Mesodermal cell (in vitro differentiated cells): ENCODE results near the gene MEX3B.

Experiments
- H3K27ac ChIP-seq: 2 replicates; pipeline ENCODE4 v1.7.0; 2013; ENCODE audit warnings: mild to moderate bottlenecking, low read depth, low read length, moderate library complexity; ENCODE audit not compliant: severe bottlenecking
- H3K36me3 ChIP-seq: 2 replicates; pipeline ENCODE4 v1.7.1; 2013; ENCODE audit warnings: mild to moderate bottlenecking, low read length, moderate library complexity; ENCODE audit not compliant: control insufficient read depth, insufficient read depth
- H3K4me1 ChIP-seq: one replicate; pipeline ENCODE4 v1.7.1; 2013; ENCODE audit warnings: mild to moderate bottlenecking, low read length; ENCODE audit not compliant: insufficient read depth, control insufficient read depth, poor library complexity, severe bottlenecking
- H3K4me3 ChIP-seq: 2 replicates; pipeline ENCODE4 v1.7.0; 2013; ENCODE audit warnings: low read length, control low read depth, mild to moderate bottlenecking; ENCODE audit not compliant: insufficient read depth, poor library complexity, severe bottlenecking; ENCODE audit errors: extremely low read depth
- H3K9me3 ChIP-seq: 2 replicates; pipeline ENCODE4 v1.7.1; 2013; ENCODE audit warnings: mild to moderate bottlenecking, low read length, moderate library complexity; ENCODE audit not compliant: control insufficient read depth
- WGBS, 2 experiments: methylation state at CpG; one replicate each; pipeline ENCODE4 v1.1.5; 2013; ENCODE audit warnings: missing lambda C conversion rate in 2 of 2; ENCODE audit not compliant: insufficient coverage in 2 of 2; 5-methylcytosine and 5-hydroxymethylcytosine counted together

Gene MEX3B

DNA sequence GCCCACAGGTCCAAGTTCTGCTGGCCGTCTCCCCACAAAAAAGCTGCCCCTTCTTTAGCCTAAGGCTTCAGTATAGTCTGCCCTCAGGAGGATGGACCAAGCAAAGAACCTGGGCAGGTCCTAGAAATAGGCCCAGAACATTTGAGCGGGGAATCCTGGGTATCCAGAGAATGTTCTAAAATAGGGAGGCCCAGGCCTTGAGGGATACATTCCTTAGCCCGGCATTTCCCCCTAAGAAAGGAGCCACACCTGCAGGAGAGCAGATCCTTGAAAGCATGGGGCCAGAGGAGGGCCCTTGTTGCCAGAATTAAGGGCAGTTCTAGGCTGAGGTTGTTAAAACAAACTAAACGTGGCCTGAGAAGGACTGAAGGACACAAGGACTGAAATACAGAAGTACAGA is 20.6 kb upstream of the MEX3B start:
- Histone ChIP-seq H3K36me3 (no peaks in the 10 kb centered on the region), H3K9me3 (no peaks in the 10 kb centered on the region), H3K4me3 (no peak overlapping the region), H3K27ac (no peak overlapping the region), H3K4me1 (no peaks in the 10 kb centered on the region)
- WGBS, 2 experiments, result 94% methylated on average over 3 of the region's 4 CpGs

DNA sequence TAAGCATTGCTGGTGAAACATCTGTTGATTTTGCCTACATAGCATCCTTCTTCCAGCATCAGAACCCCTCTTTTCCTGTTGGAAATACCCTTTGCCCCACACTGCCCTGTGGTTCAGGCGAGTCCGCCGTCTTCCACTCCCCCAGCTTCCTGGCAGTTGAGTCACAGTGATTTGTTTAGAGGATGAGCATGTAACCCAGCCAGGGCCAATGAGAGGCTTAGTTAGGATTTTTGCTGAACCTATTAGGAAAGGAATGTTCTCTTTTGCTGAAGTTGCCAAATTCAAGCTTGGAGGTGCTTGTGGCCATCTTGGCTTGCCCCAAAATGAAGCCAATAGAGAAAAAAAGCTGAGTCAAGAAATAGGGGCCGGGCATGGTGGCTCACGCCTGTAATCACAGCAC is 19.0 kb upstream of the MEX3B start:
- 100% methylated on average over 1 of the region's 5 CpGs; no CpG with 5 or more reads in 1 of the 2 experiments for WGBS, 2 experiments
- Histone ChIP-seq H3K4me3 (no peak overlapping the region), H3K4me1 (no peaks in the 10 kb centered on the region), H3K36me3 (no peaks in the 10 kb centered on the region), H3K27ac (no peak overlapping the region), H3K9me3 (no peaks in the 10 kb centered on the region)

DNA sequence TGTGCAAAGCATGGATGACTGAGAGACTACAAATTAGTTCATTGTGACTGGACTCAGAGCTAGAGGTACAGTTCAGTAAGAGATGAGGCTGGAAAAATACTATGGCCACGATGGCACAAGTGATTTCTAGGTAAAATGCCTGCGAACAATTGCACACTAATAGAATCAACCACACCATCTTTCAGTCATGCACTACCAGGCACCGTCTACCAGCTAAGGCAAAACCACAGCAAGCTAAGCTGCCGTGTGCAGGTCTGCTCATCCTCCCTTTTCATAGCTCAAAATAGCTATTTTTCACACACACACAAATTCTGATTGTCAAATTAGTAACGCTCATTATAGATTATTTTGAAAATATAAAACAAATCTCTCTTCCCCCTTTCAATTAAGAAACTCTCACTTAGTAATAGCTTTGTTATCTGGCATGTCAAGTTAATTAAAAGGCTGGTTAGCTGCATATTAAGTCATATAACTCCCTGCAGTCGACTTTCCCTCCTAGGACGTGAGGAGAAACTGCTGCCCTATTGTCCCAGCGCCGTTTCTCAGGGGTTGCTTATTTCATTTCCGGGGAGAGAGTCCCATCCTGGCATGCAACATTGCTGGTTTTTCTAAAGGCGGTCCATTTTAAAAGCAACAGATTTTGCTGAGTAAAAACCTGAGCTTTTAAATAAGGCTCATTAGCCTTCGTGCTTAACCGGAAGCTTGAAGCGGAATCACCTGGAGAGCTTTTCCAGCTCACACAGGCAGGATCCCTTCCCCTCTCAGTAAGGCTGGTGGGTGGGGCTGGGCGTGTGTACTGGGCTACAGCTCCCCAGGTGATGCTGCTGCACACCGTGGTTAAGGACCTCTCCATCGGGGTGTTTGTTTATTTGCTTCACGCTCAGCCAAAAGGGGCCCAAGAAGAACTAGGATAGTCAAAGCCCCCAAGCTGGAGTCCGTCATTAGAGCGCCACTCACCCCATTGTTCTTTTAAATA is 16.9 kb upstream of the MEX3B start:
- Histone ChIP-seq H3K9me3 (no peaks in the 10 kb centered on the region), H3K4me3 (no peak overlapping the region), H3K4me1 (peaks cover 4% of the 10 kb centered on the region), H3K36me3 (no peaks in the 10 kb centered on the region), H3K27ac (no peak overlapping the region)
- WGBS, 2 experiments, result 45 to 51% methylated on average over 15 of the region's 20 CpGs

DNA sequence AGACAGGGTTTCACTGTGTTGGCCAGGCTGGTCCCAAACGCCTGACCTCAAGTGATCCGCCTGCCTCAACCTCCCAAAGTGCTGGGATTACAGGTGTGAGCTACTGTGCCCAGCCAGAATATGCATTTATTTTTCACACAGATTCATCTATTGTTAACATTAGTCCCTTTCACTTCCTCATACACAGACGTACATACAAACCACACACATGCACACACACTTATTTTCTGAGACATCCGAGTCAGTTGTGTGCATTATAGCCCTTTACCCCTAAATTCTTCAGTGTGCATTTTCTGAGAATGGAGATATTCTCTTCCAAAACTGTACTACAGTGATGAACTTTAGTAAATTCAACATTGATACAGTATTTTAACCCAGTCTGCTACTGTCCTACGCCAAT is 15.0 kb upstream of the MEX3B start:
- Histone ChIP-seq H3K9me3 (no peaks in the 10 kb centered on the region), H3K4me3 (no peak overlapping the region), H3K4me1 (peaks cover 4% of the 10 kb centered on the region), H3K36me3 (no peaks in the 10 kb centered on the region), H3K27ac (no peak overlapping the region)
- 76 to 94% methylated on average over 2 to 3 of the region's 5 CpGs for WGBS, 2 experiments

DNA sequence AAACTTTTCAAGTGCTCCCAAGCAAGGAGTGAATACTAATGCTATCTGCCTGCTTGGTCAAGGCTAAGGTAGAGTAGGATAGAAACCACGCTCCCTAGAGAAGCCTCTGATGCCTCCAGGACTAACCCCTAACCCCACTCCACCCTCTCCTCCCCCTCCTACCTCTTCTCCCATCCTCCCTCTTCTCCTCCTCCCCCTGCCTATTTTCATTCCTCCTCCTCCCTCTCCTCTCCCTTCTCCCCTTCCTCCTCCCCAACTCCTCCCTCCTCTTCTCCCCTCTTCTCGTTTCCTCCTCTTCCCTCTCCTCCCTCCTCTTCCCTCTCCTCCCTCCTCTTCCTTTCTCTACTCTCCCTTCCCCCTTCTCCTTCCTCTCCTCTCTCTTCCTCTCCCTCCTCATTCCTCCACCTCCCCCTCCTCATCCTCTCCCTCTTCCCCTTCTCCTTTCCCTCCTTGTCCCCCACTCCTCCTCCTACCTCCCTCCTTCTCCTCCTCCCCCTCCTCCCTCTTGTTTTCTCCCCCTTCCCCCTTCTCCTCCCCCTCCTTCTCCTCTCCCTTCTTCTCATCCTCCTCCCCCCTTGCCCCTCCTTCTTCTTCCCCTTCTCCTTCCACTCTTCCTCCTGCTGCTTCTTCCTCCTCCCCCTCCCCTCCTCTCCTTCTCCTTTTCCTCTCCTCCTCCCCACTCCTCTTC is 12.8 kb upstream of the MEX3B start:
- peaks cover 4% of the 10 kb centered on the region for H3K4me1 ChIP-seq
- WGBS, 2 experiments, result 17% methylated on average over 1 of the region's 2 CpGs; no CpG with 5 or more reads in 1 of the 2 experiments
- no peaks in the 10 kb centered on the region for H3K9me3 ChIP-seq
- no peak overlapping the region for H3K4me3 ChIP-seq
- H3K27ac ChIP-seq, result no peak overlapping the region
- no peaks in the 10 kb centered on the region for H3K36me3 ChIP-seq

DNA sequence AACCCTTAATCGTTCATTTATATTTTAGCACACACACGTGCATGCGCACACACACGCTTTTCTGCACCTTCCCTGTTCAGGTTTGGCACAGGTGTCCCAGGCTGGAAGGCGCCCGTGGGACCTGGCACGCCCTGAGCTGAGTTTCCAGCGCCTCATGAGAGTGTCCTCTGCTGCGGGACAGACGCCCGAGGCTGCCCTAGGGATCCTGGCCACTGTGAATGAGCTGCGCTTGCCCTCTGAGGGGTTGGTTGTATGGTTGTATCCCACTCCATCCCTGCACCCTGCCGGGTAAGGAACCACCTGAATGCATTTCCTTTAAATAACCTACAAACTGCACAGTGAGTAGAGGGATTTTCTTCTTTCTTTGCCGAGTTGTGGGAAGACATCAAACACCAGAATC is 12.2 kb upstream of the MEX3B start:
- Histone ChIP-seq H3K36me3 (no peaks in the 10 kb centered on the region), H3K27ac (no peak overlapping the region), H3K9me3 (no peaks in the 10 kb centered on the region), H3K4me3 (no peak overlapping the region), H3K4me1 (peaks cover 4% of the 10 kb centered on the region)
- 22 to 24% methylated on average over 8 to 9 of the region's 14 CpGs for WGBS, 2 experiments

DNA sequence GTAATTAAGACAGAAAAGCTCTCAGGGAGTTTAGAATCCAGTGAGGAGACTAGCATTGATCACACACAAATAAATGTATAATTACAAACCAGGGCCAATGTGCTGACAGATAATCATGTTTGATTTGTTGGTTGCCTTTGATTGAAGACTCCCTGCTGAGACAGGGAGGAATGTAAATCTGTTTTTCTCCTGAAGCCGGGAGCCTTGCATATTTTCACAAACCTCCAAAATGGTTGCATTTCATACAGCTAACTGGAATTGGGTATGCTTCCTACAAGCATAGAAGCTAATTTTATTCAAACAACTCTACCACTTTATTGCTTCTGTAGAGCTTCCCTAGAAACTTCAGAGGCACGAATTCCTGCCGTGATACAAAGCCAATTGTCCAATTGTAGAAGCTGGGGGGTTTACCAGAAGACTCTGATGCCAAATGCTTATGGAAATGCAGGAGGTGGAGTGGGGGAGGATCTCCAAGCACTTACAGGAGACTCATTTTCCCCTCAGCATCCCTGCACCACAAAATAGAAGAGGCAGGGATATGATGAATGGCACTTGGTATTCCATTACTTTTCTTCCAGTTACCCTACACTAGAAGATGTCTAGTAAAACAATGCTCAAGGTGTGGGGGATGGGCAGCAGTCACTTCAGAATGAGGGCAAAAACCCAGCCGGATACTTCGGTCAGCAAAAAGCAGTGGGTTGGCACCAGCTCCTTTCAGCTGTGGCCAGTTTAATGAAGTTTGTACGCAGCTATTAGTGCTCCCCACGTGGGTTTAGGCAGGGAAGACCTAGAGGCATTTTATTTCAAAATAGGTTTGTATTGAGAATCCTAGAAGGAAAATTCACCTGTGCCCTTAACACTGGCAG is 11.4 kb upstream of the MEX3B start:
- H3K9me3 ChIP-seq, result no peaks in the 10 kb centered on the region
- no peaks in the 10 kb centered on the region for H3K36me3 ChIP-seq
- H3K4me1 ChIP-seq, result peaks cover 4% of the 10 kb centered on the region
- no peak overlapping the region for H3K4me3 ChIP-seq
- 14 to 28% methylated on average over 3 to 4 of the region's 7 CpGs for WGBS, 2 experiments
- H3K27ac ChIP-seq, result no peak overlapping the region

DNA sequence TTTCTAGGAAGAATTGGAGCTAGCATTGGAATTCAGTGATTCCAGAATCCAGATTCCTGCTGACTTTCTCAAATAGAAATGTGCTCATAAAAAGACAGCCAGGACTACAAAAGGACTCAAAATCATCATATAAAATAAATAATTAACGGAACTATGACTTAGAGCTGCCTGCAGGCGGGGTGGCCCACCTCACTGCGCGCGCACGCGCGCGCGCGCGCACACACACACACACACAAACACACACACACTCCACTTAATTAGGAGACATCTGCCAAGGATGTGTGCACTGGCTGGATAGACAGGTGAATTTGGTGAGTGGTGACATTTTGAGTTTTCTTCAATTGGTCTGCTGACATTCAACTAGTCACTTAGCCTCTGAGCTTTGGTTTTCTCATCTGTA is 6.9 kb upstream of the MEX3B start:
- H3K4me3 ChIP-seq, result no peak overlapping the region
- WGBS, 2 experiments, result 97% methylated on average over 9 of the region's 12 CpGs; no CpG with 5 or more reads in 1 of the 2 experiments
- H3K27ac ChIP-seq, result no peak overlapping the region
- no peaks in the 10 kb centered on the region for H3K36me3 ChIP-seq
- H3K4me1 ChIP-seq, result peaks cover 5% of the 10 kb centered on the region
- H3K9me3 ChIP-seq, result no peaks in the 10 kb centered on the region

DNA sequence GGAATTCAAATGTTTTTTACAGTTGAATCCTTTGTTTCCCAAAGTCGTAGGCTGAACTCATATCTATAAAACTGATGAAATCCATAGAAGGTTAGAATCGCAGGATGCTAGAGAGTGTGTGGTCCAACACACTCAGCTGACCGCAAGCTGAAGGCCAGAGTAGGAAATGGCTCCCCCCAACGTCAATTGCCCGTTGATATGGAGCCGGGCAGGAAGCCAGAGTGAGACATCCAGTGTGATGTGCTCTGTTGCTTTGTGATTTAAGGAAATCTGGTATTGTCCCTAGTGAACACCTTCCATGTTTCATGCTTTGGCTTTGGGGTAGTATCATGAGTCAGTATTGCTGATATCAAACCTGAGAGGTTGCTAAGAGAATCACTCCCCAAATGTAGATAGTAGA is 5.8 kb upstream of the MEX3B start:
- H3K36me3 ChIP-seq, result no peaks in the 10 kb centered on the region
- WGBS, 2 experiments, result 87 to 98% methylated on average over 5 to 6 of the region's 6 CpGs
- H3K4me3 ChIP-seq, result no peak overlapping the region
- H3K27ac ChIP-seq, result no peak overlapping the region
- H3K4me1 ChIP-seq, result peaks cover 4% of the 10 kb centered on the region
- H3K9me3 ChIP-seq, result no peaks in the 10 kb centered on the region

DNA sequence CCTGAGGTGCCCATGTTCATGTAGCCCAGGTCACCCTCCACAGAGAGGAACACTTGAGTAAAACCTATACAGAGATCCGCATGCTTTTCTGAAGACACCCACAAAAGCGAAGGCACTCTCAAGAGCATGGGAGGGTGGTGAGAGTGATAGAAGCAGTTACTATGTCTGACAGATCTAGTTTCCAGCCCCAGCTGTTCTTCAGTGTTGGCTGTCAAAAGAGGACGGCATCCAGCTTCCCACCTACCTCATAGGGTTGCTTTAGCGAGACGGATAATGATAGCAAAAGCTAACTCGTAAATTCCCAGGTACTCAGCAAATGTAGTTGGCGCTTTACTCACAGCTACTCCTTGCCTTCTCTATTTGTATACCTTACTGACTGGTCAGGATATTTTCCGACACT is 3.0 kb upstream of the MEX3B start:
- 91 to 95% methylated on average over 7 to 8 of the region's 8 CpGs for WGBS, 2 experiments
- Histone ChIP-seq H3K27ac (no peak overlapping the region), H3K4me3 (no peak overlapping the region), H3K4me1 (peaks cover 4% of the 10 kb centered on the region), H3K36me3 (peaks cover 5% of the 10 kb centered on the region), H3K9me3 (no peaks in the 10 kb centered on the region)
